Astrocyte (in vitro differentiated cells and primary cell): ENCODE measurements around the gene UFSP1. TPM values are rescaled to one million over a fixed set of nuclear protein-coding genes. Genes with fewer than 3 reads are reported as not detected.

ENCODE experiments used
- DNase-seq: peaks from one replicate; pipeline ENCODE4 v3.0.0-alpha.2; 2010; ENCODE audit warnings: low read depth
- FAIRE-seq: peaks from 2 replicates; lab custom pipeline; 2011; peaks lifted over from hg19 to GRCh38; lab: Jason Lieb, UNC
- H2AFZ ChIP-seq: 2 replicates; pipeline ENCODE4 v1.6.0; 2012; ENCODE audit warnings: low read depth, low read length, inconsistent platforms
- H3K27ac ChIP-seq: 2 replicates; pipeline ENCODE4 v1.5.1; 2011; ENCODE audit warnings: low read depth, low read length, inconsistent platforms
- H3K27me3 ChIP-seq: 2 replicates; pipeline ENCODE4 v1.6.0; 2011; ENCODE audit warnings: low read length, inconsistent platforms; ENCODE audit not compliant: insufficient read depth
- H3K36me3 ChIP-seq: 2 replicates; pipeline ENCODE4 v1.5.1; 2011; ENCODE audit warnings: low read length, inconsistent platforms; ENCODE audit not compliant: insufficient read depth
- H3K4me1 ChIP-seq: 2 replicates; pipeline ENCODE4 v1.5.1; 2011; ENCODE audit warnings: low read length, inconsistent platforms; ENCODE audit not compliant: insufficient read depth
- H3K4me2 ChIP-seq: 2 replicates; pipeline ENCODE4 v1.6.0; 2012; ENCODE audit warnings: low read length, inconsistent platforms
- H3K4me3 ChIP-seq: 2 replicates; pipeline ENCODE4 v1.5.1; 2011; ENCODE audit warnings: low read depth, mild to moderate bottlenecking, low read length, inconsistent platforms; ENCODE audit not compliant: insufficient read depth
- H3K79me2 ChIP-seq: 2 replicates; pipeline ENCODE4 v1.6.0; 2012; ENCODE audit warnings: mild to moderate bottlenecking, low read length, inconsistent platforms; ENCODE audit not compliant: insufficient read depth
- H3K9ac ChIP-seq: 2 replicates; pipeline ENCODE4 v1.6.0; 2012; ENCODE audit warnings: mild to moderate bottlenecking, low read length, inconsistent platforms
- H3K9me3 ChIP-seq: 2 replicates; pipeline ENCODE4 v1.5.1; 2012; ENCODE audit warnings: low read depth, mild to moderate bottlenecking, low read length, inconsistent platforms; ENCODE audit not compliant: insufficient read depth
- H4K20me1 ChIP-seq: 2 replicates; pipeline ENCODE4 v1.6.0; 2012; ENCODE audit warnings: low read length, inconsistent platforms; ENCODE audit not compliant: insufficient read depth
- H3K27ac Mint-ChIP-seq: one replicate; pipeline ENCODE4 v1.8.0; 2021; ENCODE audit warnings: mild to moderate bottlenecking, mixed read lengths; ENCODE audit not compliant: unreplicated experiment
- H3K27me3 Mint-ChIP-seq: one replicate; pipeline ENCODE4 v1.8.0; 2021; ENCODE audit warnings: low read depth, mixed read lengths; ENCODE audit not compliant: unreplicated experiment
- H3K36me3 Mint-ChIP-seq: one replicate; pipeline ENCODE4 v1.8.0; 2021; ENCODE audit warnings: low read depth, mixed read lengths; ENCODE audit not compliant: unreplicated experiment
- H3K4me1 Mint-ChIP-seq: one replicate; pipeline ENCODE4 v1.8.0; 2021; ENCODE audit warnings: low read depth, mixed read lengths; ENCODE audit not compliant: unreplicated experiment
- H3K4me3 Mint-ChIP-seq: one replicate; pipeline ENCODE4 v1.8.0; 2021; ENCODE audit warnings: mild to moderate bottlenecking, moderate library complexity, mixed read lengths; ENCODE audit not compliant: unreplicated experiment
- H3K9me3 Mint-ChIP-seq: one replicate; pipeline ENCODE4 v1.8.0; 2021; ENCODE audit warnings: mild to moderate bottlenecking, mixed read lengths; ENCODE audit not compliant: unreplicated experiment
- EZH2 ChIP-seq: IDR thresholded peaks from 2 replicates; pipeline ENCODE4 v1.6.1; 2012; ENCODE audit warnings: mild to moderate bottlenecking, low read length, inconsistent platforms; ENCODE audit not compliant: insufficient read depth
- total RNA-seq: library from RNA; stranded (reverse); gene quantifications from 2 replicates; pipeline ENCODE4 v1.2.1, GENCODE V29; 2021
- TF ChIP-seq, protein P1 (sequence below): IDR thresholded peaks from 2 replicates; pipeline ENCODE4 v1.5.1; 2011; ENCODE audit warnings: low read depth, mild to moderate bottlenecking, inconsistent platforms, low read length, moderate library complexity; ENCODE audit not compliant: insufficient read depth

Gene UFSP1
- total RNA-seq, 1 donor from 2014 or later = 2.7 TPM

DNA sequence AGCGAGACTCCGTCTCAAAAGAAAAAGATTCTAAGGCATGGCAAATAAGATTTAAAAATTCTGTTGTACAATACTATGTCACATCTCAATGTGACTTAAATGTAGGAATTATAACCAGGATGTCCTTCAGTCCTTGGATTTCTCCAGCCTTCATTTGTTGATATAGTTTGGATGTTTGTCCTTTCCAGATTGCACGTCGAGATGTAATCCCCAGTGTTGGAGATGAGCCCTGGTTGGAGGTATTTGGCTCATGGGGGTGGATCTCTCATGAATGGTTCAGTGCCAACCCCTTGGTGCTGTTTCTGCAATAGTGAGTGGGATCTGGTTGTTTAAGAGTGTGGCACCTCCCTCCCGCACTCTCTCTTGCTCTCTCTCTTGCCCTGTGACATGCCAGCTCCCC is 19.0 kb upstream of the UFSP1 start:
- Histone ChIP-seq H3K27ac (no peak overlapping the region), H3K27me3 (no peaks in the 10 kb centered on the region), H3K79me2 (no peaks in the 10 kb centered on the region), H3K4me2 (no peak overlapping the region), H3K9ac (no peak overlapping the region), H2AFZ (no peak overlapping the region), H3K4me1 (no peaks in the 10 kb centered on the region), H3K4me3 (no peak overlapping the region), H4K20me1 (no peaks in the 10 kb centered on the region), H3K36me3 (no peaks in the 10 kb centered on the region), H3K9me3 (no peaks in the 10 kb centered on the region)
- TF ChIP-seq, protein P1, sequence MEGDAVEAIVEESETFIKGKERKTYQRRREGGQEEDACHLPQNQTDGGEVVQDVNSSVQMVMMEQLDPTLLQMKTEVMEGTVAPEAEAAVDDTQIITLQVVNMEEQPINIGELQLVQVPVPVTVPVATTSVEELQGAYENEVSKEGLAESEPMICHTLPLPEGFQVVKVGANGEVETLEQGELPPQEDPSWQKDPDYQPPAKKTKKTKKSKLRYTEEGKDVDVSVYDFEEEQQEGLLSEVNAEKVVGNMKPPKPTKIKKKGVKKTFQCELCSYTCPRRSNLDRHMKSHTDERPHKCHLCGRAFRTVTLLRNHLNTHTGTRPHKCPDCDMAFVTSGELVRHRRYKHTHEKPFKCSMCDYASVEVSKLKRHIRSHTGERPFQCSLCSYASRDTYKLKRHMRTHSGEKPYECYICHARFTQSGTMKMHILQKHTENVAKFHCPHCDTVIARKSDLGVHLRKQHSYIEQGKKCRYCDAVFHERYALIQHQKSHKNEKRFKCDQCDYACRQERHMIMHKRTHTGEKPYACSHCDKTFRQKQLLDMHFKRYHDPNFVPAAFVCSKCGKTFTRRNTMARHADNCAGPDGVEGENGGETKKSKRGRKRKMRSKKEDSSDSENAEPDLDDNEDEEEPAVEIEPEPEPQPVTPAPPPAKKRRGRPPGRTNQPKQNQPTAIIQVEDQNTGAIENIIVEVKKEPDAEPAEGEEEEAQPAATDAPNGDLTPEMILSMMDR = no peak
- no peak for TF ChIP-seq EZH2
- no peak for DNase-seq
- H3K36me3 Mint-ChIP-seq = no peaks in the 10 kb centered on the region
- H3K4me3 Mint-ChIP-seq = no peak overlapping the region
- peaks cover 3% of the 10 kb centered on the region for H3K27me3 Mint-ChIP-seq
- no peak overlapping the region for H3K27ac Mint-ChIP-seq
- H3K9me3 Mint-ChIP-seq = peaks cover 6% of the 10 kb centered on the region
- FAIRE-seq = no peak
- no peaks in the 10 kb centered on the region for H3K4me1 Mint-ChIP-seq

DNA sequence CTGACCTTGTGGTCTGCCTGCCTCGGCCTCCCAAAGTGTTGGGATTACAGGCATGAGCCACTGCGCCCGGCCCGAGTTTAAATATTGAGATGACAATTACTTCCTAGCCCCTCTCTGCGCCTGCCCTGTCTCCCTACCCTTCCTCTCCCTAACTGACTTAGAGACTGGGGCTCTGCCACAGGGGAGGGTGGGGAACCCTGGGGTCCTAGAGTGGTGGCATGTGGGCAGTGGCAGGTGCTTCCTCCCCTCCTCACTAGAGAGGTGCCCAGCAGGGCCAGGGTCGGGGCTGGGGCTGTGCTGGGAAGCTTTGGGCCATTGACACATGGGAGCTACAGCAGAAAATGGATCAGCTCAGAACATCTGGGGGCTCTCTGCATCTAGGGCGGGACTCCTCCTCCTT is 13.1 kb upstream of the UFSP1 start:
- H3K27ac Mint-ChIP-seq = no peak overlapping the region
- H3K9me3 Mint-ChIP-seq = peaks cover 2% of the 10 kb centered on the region
- peaks cover 15% of the 10 kb centered on the region for H3K27me3 Mint-ChIP-seq
- no peak overlapping the region for H3K4me3 ChIP-seq
- H3K36me3 Mint-ChIP-seq = no peaks in the 10 kb centered on the region
- no peaks in the 10 kb centered on the region for H3K4me1 ChIP-seq
- H3K4me3 Mint-ChIP-seq = no peak overlapping the region
- H3K9ac ChIP-seq = no peak overlapping the region
- no peaks in the 10 kb centered on the region for H3K79me2 ChIP-seq
- H3K4me2 ChIP-seq = no peak overlapping the region
- H3K9me3 ChIP-seq = no peaks in the 10 kb centered on the region
- H3K27me3 ChIP-seq = no peaks in the 10 kb centered on the region
- H3K27ac ChIP-seq = no peak overlapping the region
- FAIRE-seq (no peak), DNase-seq (no peak)
- H4K20me1 ChIP-seq = no peaks in the 10 kb centered on the region
- no peak for TF ChIP-seq EZH2
- TF ChIP-seq, protein P1 = no peak
- no peaks in the 10 kb centered on the region for H3K4me1 Mint-ChIP-seq
- no peaks in the 10 kb centered on the region for H3K36me3 ChIP-seq
- H2AFZ ChIP-seq = no peak overlapping the region

DNA sequence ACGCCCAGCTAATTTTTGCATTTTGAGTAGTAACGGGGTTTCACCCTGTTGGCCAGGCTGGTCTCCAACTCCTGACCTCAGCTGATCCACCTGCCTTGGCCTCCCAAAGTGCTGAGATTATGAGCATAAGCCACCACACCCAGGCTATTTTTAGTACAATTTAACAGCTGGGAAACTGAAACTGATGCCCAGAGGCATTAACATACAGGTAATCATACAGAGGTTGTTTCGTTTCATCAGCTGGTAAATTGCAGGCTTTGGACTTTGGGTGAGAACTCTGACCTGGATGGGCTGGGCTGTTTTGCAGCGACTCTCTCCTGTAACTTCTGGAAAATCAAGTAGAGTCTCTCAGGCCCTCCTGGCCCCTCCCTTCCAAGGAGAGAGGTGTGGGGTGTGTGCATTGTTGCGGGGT is 12.4 kb upstream of the UFSP1 start:
- Histone ChIP-seq H3K27me3 (no peaks in the 10 kb centered on the region), H3K27ac (no peak overlapping the region), H3K4me3 (no peak overlapping the region), H3K4me2 (no peak overlapping the region), H3K79me2 (no peaks in the 10 kb centered on the region), H3K9me3 (no peaks in the 10 kb centered on the region), H2AFZ (no peak overlapping the region), H3K36me3 (no peaks in the 10 kb centered on the region), H3K9ac (no peak overlapping the region), H4K20me1 (no peaks in the 10 kb centered on the region), H3K4me1 (peaks cover 3% of the 10 kb centered on the region)
- no peak for FAIRE-seq
- H3K27ac Mint-ChIP-seq = no peak overlapping the region
- no peaks in the 10 kb centered on the region for H3K4me1 Mint-ChIP-seq
- TF ChIP-seq, protein P1 = no peak
- no peak for TF ChIP-seq EZH2
- H3K9me3 Mint-ChIP-seq = peaks cover 2% of the 10 kb centered on the region
- peaks cover 19% of the 10 kb centered on the region for H3K27me3 Mint-ChIP-seq
- DNase-seq = no peak
- H3K4me3 Mint-ChIP-seq = no peak overlapping the region
- no peaks in the 10 kb centered on the region for H3K36me3 Mint-ChIP-seq
